Measurements from ENCODE around the gene DEXI. TPM values are rescaled to one million over a fixed set of nuclear protein-coding genes. Genes with fewer than 3 reads are reported as not detected.
A peak's percentile ranks its signal among the peaks of the same experiment; 100 is the strongest.

The DEXI gene
- total and polyA plus RNA-seq, 2 of the 13 experiments (the other 11 are each of a cell fraction or from before 2014, with no cell fraction given), result 51.5 to 70.4 TPM

GRCh38 chr16:10964039-10964890 is 22.0 kb upstream of the DEXI start (continued):
- TF ChIP-seq, protein P1, sequence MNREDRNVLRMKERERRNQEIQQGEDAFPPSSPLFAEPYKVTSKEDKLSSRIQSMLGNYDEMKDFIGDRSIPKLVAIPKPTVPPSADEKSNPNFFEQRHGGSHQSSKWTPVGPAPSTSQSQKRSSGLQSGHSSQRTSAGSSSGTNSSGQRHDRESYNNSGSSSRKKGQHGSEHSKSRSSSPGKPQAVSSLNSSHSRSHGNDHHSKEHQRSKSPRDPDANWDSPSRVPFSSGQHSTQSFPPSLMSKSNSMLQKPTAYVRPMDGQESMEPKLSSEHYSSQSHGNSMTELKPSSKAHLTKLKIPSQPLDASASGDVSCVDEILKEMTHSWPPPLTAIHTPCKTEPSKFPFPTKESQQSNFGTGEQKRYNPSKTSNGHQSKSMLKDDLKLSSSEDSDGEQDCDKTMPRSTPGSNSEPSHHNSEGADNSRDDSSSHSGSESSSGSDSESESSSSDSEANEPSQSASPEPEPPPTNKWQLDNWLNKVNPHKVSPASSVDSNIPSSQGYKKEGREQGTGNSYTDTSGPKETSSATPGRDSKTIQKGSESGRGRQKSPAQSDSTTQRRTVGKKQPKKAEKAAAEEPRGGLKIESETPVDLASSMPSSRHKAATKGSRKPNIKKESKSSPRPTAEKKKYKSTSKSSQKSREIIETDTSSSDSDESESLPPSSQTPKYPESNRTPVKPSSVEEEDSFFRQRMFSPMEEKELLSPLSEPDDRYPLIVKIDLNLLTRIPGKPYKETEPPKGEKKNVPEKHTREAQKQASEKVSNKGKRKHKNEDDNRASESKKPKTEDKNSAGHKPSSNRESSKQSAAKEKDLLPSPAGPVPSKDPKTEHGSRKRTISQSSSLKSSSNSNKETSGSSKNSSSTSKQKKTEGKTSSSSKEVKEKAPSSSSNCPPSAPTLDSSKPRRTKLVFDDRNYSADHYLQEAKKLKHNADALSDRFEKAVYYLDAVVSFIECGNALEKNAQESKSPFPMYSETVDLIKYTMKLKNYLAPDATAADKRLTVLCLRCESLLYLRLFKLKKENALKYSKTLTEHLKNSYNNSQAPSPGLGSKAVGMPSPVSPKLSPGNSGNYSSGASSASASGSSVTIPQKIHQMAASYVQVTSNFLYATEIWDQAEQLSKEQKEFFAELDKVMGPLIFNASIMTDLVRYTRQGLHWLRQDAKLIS (CRISPR knock-in tag; IDR thresholded peaks at IDR 0.05), result no peak
- TF ChIP-seq ZNF703 (CRISPR knock-in tag; IDR thresholded peaks at IDR 0.05; ENCODE audit: borderline replicate concordance) (no peak), ZFX (CRISPR knock-in tag; IDR thresholded peaks at IDR 0.05; ENCODE audit: low read depth) (peak; percentile 45; the same call in 1 of the 2 replicates), MBNL3 (CRISPR knock-in tag; conservative IDR thresholded peaks at IDR 0.05) (no peak), ARHGAP35 (CRISPR knock-in tag; IDR thresholded peaks at IDR 0.05; ENCODE audit: borderline replicate concordance) (peak; percentile 86; the same call in 1 of the 2 replicates), ZNF841 (CRISPR knock-in tag; IDR thresholded peaks at IDR 0.05; ENCODE audit: borderline replicate concordance) (no peak), ZNF20 (CRISPR knock-in tag; IDR thresholded peaks at IDR 0.05) (no peak), ZNF333 (CRISPR knock-in tag; IDR thresholded peaks at IDR 0.05; ENCODE audit: borderline replicate concordance) (no peak), MYNN (CRISPR knock-in tag; IDR thresholded peaks at IDR 0.05; ENCODE audit: low read depth) (no peak), ZNF12 (CRISPR knock-in tag; IDR thresholded peaks at IDR 0.05) (no peak), GTF2F1 (IDR thresholded peaks at IDR 0.05; ENCODE audit: low read length) (no peak), ISL2 (CRISPR knock-in tag; IDR thresholded peaks at IDR 0.05) (peak; percentile 41; the same call in 1 of the 2 replicates), ATRX (CRISPR knock-in tag; IDR thresholded peaks at IDR 0.05; ENCODE audit: borderline replicate concordance) (no peak), ZNF251 (CRISPR knock-in tag; IDR thresholded peaks at IDR 0.05) (0 out of 2 replicates have a peak, but pooled peaks have one; percentile 74), ZNF772 (CRISPR knock-in tag; IDR thresholded peaks at IDR 0.05) (no peak), SALL2 (CRISPR knock-in tag; IDR thresholded peaks at IDR 0.05) (peak; percentile 82), NFYB (CRISPR knock-in tag; IDR thresholded peaks at IDR 0.05) (0 out of 2 replicates have a peak, but pooled peaks have one; percentile 25), ZNF879 (CRISPR knock-in tag; IDR thresholded peaks at IDR 0.05) (no peak), NBN (conservative IDR thresholded peaks at IDR 0.05) (no peak), JUND (CRISPR knock-in tag; IDR thresholded peaks at IDR 0.05) (no peak), ZNF44 (CRISPR knock-in tag; IDR thresholded peaks at IDR 0.05) (peak; percentile 78; the same call in 1 of the 2 replicates), ZNF274 (CRISPR knock-in tag; IDR thresholded peaks at IDR 0.05) (peak; percentile 39; the same call in 1 of the 2 replicates)
- TF ChIP-seq, protein P2, sequence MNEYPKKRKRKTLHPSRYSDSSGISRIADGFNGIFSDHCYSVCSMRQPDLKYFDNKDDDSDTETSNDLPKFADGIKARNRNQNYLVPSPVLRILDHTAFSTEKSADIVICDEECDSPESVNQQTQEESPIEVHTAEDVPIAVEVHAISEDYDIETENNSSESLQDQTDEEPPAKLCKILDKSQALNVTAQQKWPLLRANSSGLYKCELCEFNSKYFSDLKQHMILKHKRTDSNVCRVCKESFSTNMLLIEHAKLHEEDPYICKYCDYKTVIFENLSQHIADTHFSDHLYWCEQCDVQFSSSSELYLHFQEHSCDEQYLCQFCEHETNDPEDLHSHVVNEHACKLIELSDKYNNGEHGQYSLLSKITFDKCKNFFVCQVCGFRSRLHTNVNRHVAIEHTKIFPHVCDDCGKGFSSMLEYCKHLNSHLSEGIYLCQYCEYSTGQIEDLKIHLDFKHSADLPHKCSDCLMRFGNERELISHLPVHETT (CRISPR knock-in tag; conservative IDR thresholded peaks at IDR 0.05), result no peak
- TF ChIP-seq, protein P3, sequence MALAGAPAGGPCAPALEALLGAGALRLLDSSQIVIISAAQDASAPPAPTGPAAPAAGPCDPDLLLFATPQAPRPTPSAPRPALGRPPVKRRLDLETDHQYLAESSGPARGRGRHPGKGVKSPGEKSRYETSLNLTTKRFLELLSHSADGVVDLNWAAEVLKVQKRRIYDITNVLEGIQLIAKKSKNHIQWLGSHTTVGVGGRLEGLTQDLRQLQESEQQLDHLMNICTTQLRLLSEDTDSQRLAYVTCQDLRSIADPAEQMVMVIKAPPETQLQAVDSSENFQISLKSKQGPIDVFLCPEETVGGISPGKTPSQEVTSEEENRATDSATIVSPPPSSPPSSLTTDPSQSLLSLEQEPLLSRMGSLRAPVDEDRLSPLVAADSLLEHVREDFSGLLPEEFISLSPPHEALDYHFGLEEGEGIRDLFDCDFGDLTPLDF (CRISPR knock-in tag; IDR thresholded peaks at IDR 0.05), result no peak
- TF ChIP-seq, protein P4, sequence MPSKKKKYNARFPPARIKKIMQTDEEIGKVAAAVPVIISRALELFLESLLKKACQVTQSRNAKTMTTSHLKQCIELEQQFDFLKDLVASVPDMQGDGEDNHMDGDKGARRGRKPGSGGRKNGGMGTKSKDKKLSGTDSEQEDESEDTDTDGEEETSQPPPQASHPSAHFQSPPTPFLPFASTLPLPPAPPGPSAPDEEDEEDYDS (CRISPR knock-in tag; IDR thresholded peaks at IDR 0.05), result 0 out of 2 replicates have a peak, but pooled peaks have one; percentile 58
